HEK293 (cell line): ENCODE measurements around the gene BBOF1.

Experiments
- CTCF ChIA-PET: fragments of 350-600 bp; formaldehyde crosslinking; extraction: SDS; loops from one replicate; lab custom pipeline; 2021; ENCODE audit warnings: antibody characterized with exemption; lab: Yijun Ruan, JAX
- POLR2A ChIA-PET: fragments of 300-600 bp; formaldehyde crosslinking; extraction: SDS; loops from one replicate; lab custom pipeline; 2020; ENCODE audit warnings: antibody characterized with exemption, inconsistent platforms; lab: Yijun Ruan, JAX
- H3K27ac ChIP-seq: fragments of 200-500 bp; sonication (Bioruptor generic); 2 replicates; pipeline ENCODE4 v1.5.1; 2014; ENCODE audit warnings: low read depth, low read length, control low read depth, inconsistent platforms; ENCODE audit errors: extremely low read depth
- H3K36me3 ChIP-seq, 2 experiments: fragments of 200-500 bp in 1 of 2; sonication (Bioruptor generic) in 1 of 2; 1 replicate in 1 of 2; 2 replicates in 1 of 2; pipeline ENCODE4 v1.5.1; 2014 to 2017; ENCODE audit warnings: inconsistent platforms in 2 of 2, low read length in 2 of 2; ENCODE audit not compliant: control insufficient read depth in 2 of 2, insufficient read depth in 1 of 2
- H3K4me1 ChIP-seq: fragments of 200-500 bp; sonication (Bioruptor generic); 2 replicates; pipeline ENCODE4 v1.5.1; 2014; ENCODE audit warnings: mild to moderate bottlenecking, low read length, inconsistent platforms; ENCODE audit not compliant: control insufficient read depth, insufficient read depth
- H3K4me3 ChIP-seq: 2 replicates; pipeline ENCODE4 v1.5.1; 2011; ENCODE audit warnings: low read depth, mild to moderate bottlenecking, control low read depth, low read length, moderate library complexity
- H3K9me3 ChIP-seq: fragments of 200-500 bp; sonication (Bioruptor generic); 2 replicates; pipeline ENCODE4 v1.5.1; 2014; ENCODE audit warnings: low read depth, low read length, inconsistent platforms; ENCODE audit not compliant: control insufficient read depth, insufficient read depth
- KLF10 ChIP-seq: fragments of 450-650 bp; IDR thresholded peaks from 2 replicates; pipeline ENCODE4 v1.5.1; 2018; ENCODE audit warnings: missing biosample characterization, mild to moderate bottlenecking, missing genetic modification characterization
- OSR2 ChIP-seq: fragments of 450-650 bp; formaldehyde crosslinking; IDR thresholded peaks from 2 replicates; pipeline ENCODE4 v1.5.1; 2016; ENCODE audit warnings: missing biosample characterization, missing genetic modification characterization
- OVOL3 ChIP-seq: fragments of 450-650 bp; formaldehyde crosslinking; IDR thresholded peaks from 2 replicates; pipeline ENCODE4 v1.5.1; 2016; ENCODE audit warnings: missing biosample characterization, missing genetic modification characterization
- YY1 ChIP-seq: fragments of 450-650 bp; formaldehyde crosslinking; IDR thresholded peaks from 2 replicates; pipeline ENCODE4 v1.5.1; 2018; ENCODE audit warnings: missing biosample characterization, missing genetic modification characterization
- ZEB2 ChIP-seq: fragments of 450-650 bp; formaldehyde crosslinking; IDR thresholded peaks from 2 replicates; pipeline ENCODE4 v1.5.1; 2016; ENCODE audit warnings: missing biosample characterization, missing genetic modification characterization
- ZNF112 ChIP-seq: fragments of 450-650 bp; formaldehyde crosslinking; IDR thresholded peaks from 2 replicates; pipeline ENCODE4 v1.5.0; 2017; ENCODE audit warnings: missing biosample characterization, missing genetic modification characterization
- ZNF114 ChIP-seq: fragments of 450-650 bp; formaldehyde crosslinking; IDR thresholded peaks from 2 replicates; pipeline ENCODE4 v1.5.0; 2017; ENCODE audit warnings: missing biosample characterization, missing genetic modification characterization
- ZNF175 ChIP-seq: fragments of 450-650 bp; formaldehyde crosslinking; IDR thresholded peaks from 2 replicates; pipeline ENCODE4 v1.5.1; 2016; ENCODE audit warnings: missing biosample characterization, missing genetic modification characterization
- ZNF214 ChIP-seq: fragments of 450-650 bp; formaldehyde crosslinking; IDR thresholded peaks from 2 replicates; pipeline ENCODE4 v1.5.1; 2017; ENCODE audit warnings: missing biosample characterization, mild to moderate bottlenecking, missing genetic modification characterization, borderline replicate concordance
- ZNF24 ChIP-seq: fragments of 450-650 bp; formaldehyde crosslinking; IDR thresholded peaks from 2 replicates; pipeline ENCODE4 v1.5.1; 2016; ENCODE audit warnings: missing biosample characterization, missing genetic modification characterization
- ZNF266 ChIP-seq: fragments of 450-650 bp; formaldehyde crosslinking; IDR thresholded peaks from 2 replicates; pipeline ENCODE4 v1.5.1; 2016; ENCODE audit warnings: missing biosample characterization, missing genetic modification characterization, low read depth
- ZNF548 ChIP-seq: fragments of 450-650 bp; formaldehyde crosslinking; IDR thresholded peaks from 2 replicates; pipeline ENCODE4 v1.5.1; 2016; ENCODE audit warnings: missing biosample characterization, missing genetic modification characterization
- ZNF677 ChIP-seq: fragments of 450-650 bp; IDR thresholded peaks from 2 replicates; pipeline ENCODE4 v1.5.0; 2018; ENCODE audit warnings: missing biosample characterization, mild to moderate bottlenecking, missing genetic modification characterization, moderate library complexity
- ZNF777 ChIP-seq: fragments of 450-650 bp; formaldehyde crosslinking; IDR thresholded peaks from 2 replicates; pipeline ENCODE4 v1.5.1; 2017; ENCODE audit warnings: missing biosample characterization, missing genetic modification characterization, borderline replicate concordance
- TF ChIP-seq, protein P1 (sequence below): fragments of 450-650 bp; formaldehyde crosslinking; IDR thresholded peaks from 2 replicates; pipeline ENCODE4 v1.5.1; 2016; ENCODE audit warnings: missing biosample characterization, missing genetic modification characterization
- TF ChIP-seq, protein P2 (sequence below): fragments of 450-650 bp; formaldehyde crosslinking; conservative IDR thresholded peaks from 2 replicates; pipeline ENCODE4 v1.5.1; 2016; ENCODE audit warnings: low read depth, missing biosample characterization, missing genetic modification characterization
- TF ChIP-seq, protein P3 (sequence below): fragments of 450-650 bp; formaldehyde crosslinking; IDR thresholded peaks from 2 replicates; pipeline ENCODE4 v1.5.1; 2016; ENCODE audit warnings: missing biosample characterization, missing genetic modification characterization
- TF ChIP-seq, protein P4 (sequence below): fragments of 450-650 bp; formaldehyde crosslinking; IDR thresholded peaks from 2 replicates; pipeline ENCODE4 v1.5.1; 2016; ENCODE audit warnings: missing biosample characterization, missing genetic modification characterization
- TF ChIP-seq, protein P5 (sequence below): fragments of 450-650 bp; formaldehyde crosslinking; conservative IDR thresholded peaks from 2 replicates; pipeline ENCODE4 v1.5.1; 2016; ENCODE audit warnings: low read depth, missing biosample characterization, missing genetic modification characterization

Gene BBOF1

DNA sequence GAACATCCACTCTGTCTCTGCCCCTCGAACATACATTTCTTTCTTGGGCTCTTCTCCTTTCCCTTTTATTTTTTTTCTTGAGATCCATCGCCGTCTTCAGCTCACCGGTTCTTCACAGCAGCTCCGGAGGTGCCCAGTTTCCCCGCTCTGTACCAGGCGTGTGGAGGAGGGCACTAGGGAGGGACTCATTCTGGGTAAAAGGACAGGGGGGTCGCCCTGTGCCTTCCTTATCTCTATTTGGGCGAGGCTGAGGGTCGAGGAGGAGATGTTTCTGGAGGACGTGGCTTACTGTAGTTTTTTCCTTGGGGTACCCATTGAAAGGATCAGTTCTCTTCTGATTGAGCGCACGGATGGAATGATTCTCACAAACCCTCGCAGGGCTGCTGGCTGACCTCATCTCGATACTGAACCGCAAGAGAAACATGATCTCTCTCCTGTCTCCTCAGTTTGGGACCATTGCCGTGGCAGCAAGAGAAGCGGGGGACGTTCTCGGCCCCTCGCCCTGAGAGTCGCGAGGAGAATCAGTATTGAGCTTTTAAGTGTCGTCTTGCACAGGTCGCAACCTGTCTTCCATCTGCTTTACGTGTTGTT is 66.0 kb downstream of the BBOF1 start (continued):
- TF ChIP-seq, protein P1, sequence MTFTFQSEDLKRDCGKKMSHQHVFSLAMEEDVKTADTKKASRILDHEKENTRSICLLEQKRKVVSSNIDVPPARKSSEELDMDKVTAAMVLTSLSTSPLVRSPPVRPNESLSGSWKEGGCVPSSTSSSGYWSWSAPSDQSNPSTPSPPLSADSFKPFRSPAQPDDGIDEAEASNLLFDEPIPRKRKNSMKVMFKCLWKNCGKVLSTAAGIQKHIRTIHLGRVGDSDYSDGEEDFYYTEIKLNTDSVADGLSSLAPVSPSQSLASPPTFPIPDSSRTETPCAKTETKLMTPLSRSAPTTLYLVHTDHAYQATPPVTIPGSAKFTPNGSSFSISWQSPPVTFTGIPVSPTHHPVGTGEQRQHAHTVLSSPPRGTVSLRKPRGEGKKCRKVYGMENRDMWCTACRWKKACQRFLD (tag by site-specific recombination) = no peak; the same call in 1 of the 2 replicates

DNA sequence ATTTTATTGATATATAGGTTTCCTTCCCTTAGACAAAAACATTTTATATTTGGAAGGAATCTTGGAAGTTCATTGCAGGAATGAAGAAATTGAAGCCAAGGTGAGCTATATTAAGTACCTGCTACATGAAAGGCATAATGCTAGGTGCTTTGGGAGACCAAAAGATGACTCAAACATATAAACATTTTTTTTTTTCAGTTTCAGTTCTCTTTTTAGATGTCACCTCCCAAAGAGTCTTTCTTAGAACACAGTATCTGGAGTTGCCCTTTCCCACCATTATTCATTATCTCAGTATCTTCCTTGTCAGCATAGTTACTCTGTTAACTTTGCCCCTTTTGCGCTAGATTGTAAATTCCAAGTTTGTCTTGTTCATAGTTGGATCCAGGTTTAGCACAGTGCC is 66.7 kb downstream of the BBOF1 start:
- peak overlapping the region; percentile 55 for H3K4me3 ChIP-seq
- H3K4me1 ChIP-seq = peaks cover 6% of the 10 kb centered on the region; the same call in 1 of the 2 replicates
- no peak for TF ChIP-seq ZNF175 (tag by site-specific recombination)
- no peak for TF ChIP-seq OVOL3 (tag by site-specific recombination)
- TF ChIP-seq, protein P2, sequence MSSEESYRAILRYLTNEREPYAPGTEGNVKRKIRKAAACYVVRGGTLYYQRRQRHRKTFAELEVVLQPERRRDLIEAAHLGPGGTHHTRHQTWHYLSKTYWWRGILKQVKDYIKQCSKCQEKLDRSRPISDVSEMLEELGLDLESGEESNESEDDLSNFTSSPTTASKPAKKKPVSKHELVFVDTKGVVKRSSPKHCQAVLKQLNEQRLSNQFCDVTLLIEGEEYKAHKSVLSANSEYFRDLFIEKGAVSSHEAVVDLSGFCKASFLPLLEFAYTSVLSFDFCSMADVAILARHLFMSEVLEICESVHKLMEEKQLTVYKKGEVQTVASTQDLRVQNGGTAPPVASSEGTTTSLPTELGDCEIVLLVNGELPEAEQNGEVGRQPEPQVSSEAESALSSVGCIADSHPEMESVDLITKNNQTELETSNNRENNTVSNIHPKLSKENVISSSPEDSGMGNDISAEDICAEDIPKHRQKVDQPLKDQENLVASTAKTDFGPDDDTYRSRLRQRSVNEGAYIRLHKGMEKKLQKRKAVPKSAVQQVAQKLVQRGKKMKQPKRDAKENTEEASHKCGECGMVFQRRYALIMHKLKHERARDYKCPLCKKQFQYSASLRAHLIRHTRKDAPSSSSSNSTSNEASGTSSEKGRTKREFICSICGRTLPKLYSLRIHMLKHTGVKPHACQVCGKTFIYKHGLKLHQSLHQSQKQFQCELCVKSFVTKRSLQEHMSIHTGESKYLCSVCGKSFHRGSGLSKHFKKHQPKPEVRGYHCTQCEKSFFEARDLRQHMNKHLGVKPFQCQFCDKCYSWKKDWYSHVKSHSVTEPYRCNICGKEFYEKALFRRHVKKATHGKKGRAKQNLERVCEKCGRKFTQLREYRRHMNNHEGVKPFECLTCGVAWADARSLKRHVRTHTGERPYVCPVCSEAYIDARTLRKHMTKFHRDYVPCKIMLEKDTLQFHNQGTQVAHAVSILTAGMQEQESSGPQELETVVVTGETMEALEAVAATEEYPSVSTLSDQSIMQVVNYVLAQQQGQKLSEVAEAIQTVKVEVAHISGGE (tag by site-specific recombination) = no peak
- no peak for TF ChIP-seq YY1
- no peak for TF ChIP-seq ZEB2
- TF ChIP-seq ZNF777 = no peak
- no peak for TF ChIP-seq ZNF266
- TF ChIP-seq, protein P3, sequence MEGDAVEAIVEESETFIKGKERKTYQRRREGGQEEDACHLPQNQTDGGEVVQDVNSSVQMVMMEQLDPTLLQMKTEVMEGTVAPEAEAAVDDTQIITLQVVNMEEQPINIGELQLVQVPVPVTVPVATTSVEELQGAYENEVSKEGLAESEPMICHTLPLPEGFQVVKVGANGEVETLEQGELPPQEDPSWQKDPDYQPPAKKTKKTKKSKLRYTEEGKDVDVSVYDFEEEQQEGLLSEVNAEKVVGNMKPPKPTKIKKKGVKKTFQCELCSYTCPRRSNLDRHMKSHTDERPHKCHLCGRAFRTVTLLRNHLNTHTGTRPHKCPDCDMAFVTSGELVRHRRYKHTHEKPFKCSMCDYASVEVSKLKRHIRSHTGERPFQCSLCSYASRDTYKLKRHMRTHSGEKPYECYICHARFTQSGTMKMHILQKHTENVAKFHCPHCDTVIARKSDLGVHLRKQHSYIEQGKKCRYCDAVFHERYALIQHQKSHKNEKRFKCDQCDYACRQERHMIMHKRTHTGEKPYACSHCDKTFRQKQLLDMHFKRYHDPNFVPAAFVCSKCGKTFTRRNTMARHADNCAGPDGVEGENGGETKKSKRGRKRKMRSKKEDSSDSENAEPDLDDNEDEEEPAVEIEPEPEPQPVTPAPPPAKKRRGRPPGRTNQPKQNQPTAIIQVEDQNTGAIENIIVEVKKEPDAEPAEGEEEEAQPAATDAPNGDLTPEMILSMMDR (tag by site-specific recombination) = no peak
- no peak for TF ChIP-seq OSR2 (tag by site-specific recombination)
- no peak for TF ChIP-seq ZNF112 (tag by site-specific recombination)
- no peaks in the 10 kb centered on the region for H3K9me3 ChIP-seq
- peaks cover under 1 to 2% of the 10 kb centered on the region in 2 experiments; a peak in 2 of 3 replicates for H3K36me3 ChIP-seq
- CTCF ChIA-PET = interaction anchor here (0.7 kb wide), 1 partner anchor 10 kb away, joined by 3 read pairs; no protein-coding TSS in a partner anchor
- POLR2A ChIA-PET = no interaction called here
- no peak overlapping the region for H3K27ac ChIP-seq

DNA sequence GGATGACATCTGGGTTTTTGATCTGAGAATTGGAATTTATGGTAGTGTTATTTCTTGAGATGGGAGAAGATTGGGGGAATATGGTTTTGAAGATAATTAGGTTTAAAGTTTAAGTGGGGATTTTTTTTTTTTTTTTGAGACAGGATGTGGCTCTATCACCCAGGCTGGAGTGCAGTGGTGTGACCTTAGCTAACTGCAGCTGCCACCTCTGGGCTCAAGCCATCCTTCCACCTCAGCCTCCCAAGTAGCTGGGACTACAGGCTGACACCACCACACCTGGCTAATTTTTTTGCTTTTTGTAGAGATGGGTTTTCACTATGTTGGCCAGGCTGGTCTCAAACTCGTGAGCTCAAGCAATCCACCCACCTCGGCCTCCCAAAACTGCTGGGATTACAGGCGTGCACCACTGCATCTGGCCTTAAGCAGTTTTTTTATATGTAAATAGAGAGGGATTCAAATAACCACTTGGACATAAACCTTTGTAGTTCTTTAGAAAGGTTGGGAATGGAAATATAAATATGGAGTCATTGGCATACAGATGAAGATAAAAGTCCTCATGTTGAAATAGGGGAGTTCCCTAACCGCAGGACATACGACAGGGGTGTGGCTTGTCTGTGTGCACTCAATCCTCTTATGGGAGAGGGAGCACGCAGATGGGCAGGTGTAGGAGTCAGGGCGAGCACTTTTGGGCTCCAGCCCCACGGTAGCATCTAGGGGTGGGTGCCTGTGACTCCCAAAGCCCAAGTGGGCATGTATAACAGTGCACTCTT is 70.3 kb downstream of the BBOF1 start:
- POLR2A ChIA-PET = no interaction called here
- Histone ChIP-seq H3K27ac (no peak overlapping the region), H3K4me3 (no peak overlapping the region), H3K9me3 (no peaks in the 10 kb centered on the region), H3K4me1 (no peaks in the 10 kb centered on the region), H3K36me3 (peaks cover 18% of the 10 kb centered on the region in 2 experiments; a peak in 2 of 3 replicates)
- CTCF ChIA-PET = no interaction called here
- TF ChIP-seq KLF10 (tag by site-specific recombination) (no peak), ZNF114 (no peak), ZNF548 (tag by site-specific recombination) (no peak), ZNF677 (tag by site-specific recombination) (no peak), ZNF214 (tag by site-specific recombination) (no peak), ZNF24 (tag by site-specific recombination) (no peak)
- TF ChIP-seq, protein P4, sequence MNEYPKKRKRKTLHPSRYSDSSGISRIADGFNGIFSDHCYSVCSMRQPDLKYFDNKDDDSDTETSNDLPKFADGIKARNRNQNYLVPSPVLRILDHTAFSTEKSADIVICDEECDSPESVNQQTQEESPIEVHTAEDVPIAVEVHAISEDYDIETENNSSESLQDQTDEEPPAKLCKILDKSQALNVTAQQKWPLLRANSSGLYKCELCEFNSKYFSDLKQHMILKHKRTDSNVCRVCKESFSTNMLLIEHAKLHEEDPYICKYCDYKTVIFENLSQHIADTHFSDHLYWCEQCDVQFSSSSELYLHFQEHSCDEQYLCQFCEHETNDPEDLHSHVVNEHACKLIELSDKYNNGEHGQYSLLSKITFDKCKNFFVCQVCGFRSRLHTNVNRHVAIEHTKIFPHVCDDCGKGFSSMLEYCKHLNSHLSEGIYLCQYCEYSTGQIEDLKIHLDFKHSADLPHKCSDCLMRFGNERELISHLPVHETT (tag by site-specific recombination) = no peak
- TF ChIP-seq, protein P5, sequence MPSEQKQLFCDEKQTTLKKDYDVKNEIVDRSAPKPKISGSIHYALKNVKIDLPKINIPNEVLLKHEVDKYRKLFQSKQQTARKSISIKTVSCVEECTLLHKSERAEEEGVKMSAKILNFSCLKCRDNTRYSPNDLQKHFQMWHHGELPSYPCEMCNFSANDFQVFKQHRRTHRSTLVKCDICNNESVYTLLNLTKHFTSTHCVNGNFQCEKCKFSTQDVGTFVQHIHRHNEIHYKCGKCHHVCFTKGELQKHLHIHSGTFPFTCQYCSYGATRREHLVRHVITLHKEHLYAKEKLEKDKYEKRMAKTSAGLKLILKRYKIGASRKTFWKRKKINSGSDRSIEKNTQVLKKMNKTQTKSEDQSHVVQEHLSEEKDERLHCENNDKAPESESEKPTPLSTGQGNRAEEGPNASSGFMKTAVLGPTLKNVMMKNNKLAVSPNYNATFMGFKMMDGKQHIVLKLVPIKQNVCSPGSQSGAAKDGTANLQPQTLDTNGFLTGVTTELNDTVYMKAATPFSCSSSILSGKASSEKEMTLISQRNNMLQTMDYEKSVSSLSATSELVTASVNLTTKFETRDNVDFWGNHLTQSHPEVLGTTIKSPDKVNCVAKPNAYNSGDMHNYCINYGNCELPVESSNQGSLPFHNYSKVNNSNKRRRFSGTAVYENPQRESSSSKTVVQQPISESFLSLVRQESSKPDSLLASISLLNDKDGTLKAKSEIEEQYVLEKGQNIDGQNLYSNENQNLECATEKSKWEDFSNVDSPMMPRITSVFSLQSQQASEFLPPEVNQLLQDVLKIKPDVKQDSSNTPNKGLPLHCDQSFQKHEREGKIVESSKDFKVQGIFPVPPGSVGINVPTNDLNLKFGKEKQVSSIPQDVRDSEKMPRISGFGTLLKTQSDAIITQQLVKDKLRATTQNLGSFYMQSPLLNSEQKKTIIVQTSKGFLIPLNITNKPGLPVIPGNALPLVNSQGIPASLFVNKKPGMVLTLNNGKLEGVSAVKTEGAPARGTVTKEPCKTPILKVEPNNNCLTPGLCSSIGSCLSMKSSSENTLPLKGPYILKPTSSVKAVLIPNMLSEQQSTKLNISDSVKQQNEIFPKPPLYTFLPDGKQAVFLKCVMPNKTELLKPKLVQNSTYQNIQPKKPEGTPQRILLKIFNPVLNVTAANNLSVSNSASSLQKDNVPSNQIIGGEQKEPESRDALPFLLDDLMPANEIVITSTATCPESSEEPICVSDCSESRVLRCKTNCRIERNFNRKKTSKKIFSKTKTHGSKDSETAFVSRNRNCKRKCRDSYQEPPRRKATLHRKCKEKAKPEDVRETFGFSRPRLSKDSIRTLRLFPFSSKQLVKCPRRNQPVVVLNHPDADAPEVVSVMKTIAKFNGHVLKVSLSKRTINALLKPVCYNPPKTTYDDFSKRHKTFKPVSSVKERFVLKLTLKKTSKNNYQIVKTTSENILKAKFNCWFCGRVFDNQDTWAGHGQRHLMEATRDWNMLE (tag by site-specific recombination) = no peak
